Gastrocnemius medialis (tissue), 4 donors: ENCODE results near the gene ARHGAP10. TPM values are rescaled to one million over a fixed set of nuclear protein-coding genes. Genes with fewer than 3 reads are reported as not detected.
A peak's percentile ranks its signal among the peaks of the same experiment; 100 is the strongest.

Source experiments
- ATAC-seq, 2 donors: fragments of 150-250 bp; one replicate each; pipeline ENCODE4 v1.9.1; 2016
- DNase-seq, 2 donors: peaks; one replicate each; pipeline ENCODE4 v3.0.0-alpha.2; 2019
- H3K27ac ChIP-seq, 4 donors: fragments of 200-600 bp; sonication (generic); 1 replicate in 1 of 4; 2 replicates in 3 of 4; pipeline ENCODE4 v1.5.1; 2016 to 2018; ENCODE audit warnings: mild to moderate bottlenecking in 2 of 4, moderate library complexity in 1 of 4
- H3K27me3 ChIP-seq, 3 donors: fragments of 200-600 bp; sonication (generic) in 2 of 3; 1 replicate in 1 of 3; 2 replicates in 2 of 3; pipeline versions ENCODE4 v1.5.1 to v1.6.0; 2016 to 2019; ENCODE audit warnings: mild to moderate bottlenecking in 1 of 3, moderate library complexity in 1 of 3
- H3K36me3 ChIP-seq, 2 donors: fragments of 200-600 bp; sonication (generic) in 1 of 2; one replicate each; pipeline ENCODE4 v1.5.1; 2017 to 2018
- H3K4me1 ChIP-seq, 2 donors: fragments of 200-600 bp; sonication (generic) in 1 of 2; one replicate each; pipeline ENCODE4 v1.5.1; 2016 to 2017; ENCODE audit warnings: mild to moderate bottlenecking in 2 of 2
- H3K4me3 ChIP-seq, 4 donors: fragments of 200-600 bp; sonication (generic) in 3 of 4; 1 replicate in 1 of 4; 2 replicates in 3 of 4; pipeline ENCODE4 v1.5.1; 2016 to 2019; ENCODE audit warnings: mild to moderate bottlenecking in 2 of 4
- H3K9me3 ChIP-seq, 3 donors: fragments of 200-600 bp; sonication (generic) in 2 of 3; 1 replicate in 1 of 3; 2 replicates in 2 of 3; pipeline ENCODE4 v1.5.1; 2016 to 2019
- POLR2A ChIP-seq, 2 donors: fragments of 450-650 bp; IDR thresholded peaks; one replicate each; pipeline ENCODE4 v1.6.1; 2017; ENCODE audit warnings: antibody characterized with exemption in 2 of 2, mild to moderate bottlenecking in 2 of 2, moderate library complexity in 2 of 2
- in situ Hi-C, 4 donors: fragments of 200-750 bp; cut with MboI; loops; one replicate each; pipeline versions ENCODE4 v1.15.0 to v1.8.0; 2017; ENCODE audit warnings: low sequenced_read_pairs in 4 of 4
- intact Hi-C: fragments of 100-400 bp; cut with DNase I; formaldehyde crosslinking; loops from one replicate; pipeline ENCODE4 v1.15.1; 2023; ENCODE audit warnings: low total_unique reads
- total RNA-seq, 4 donors: library from RNA; depleted of rRNA; stranded (reverse); fragments of >200 nt; gene quantifications; one replicate each; pipeline versions ENCODE4 v1.1.0 to v1.2.3, GENCODE V29; 2016
- TF ChIP-seq, protein P1 (sequence below), 5 experiments: fragments of 450-650 bp in 3 of 5; fragments of 200-600 bp in 2 of 5; sonication (generic) in 2 of 5; IDR thresholded peaks in 4 of 5; conservative IDR thresholded peaks in 1 of 5; 1 replicate in 4 of 5; 2 replicates in 1 of 5; pipeline ENCODE4 v1.5.1; 2016 to 2019; ENCODE audit warnings: antibody characterized with exemption in 5 of 5, mild to moderate bottlenecking in 3 of 5, moderate library complexity in 3 of 5

Gene ARHGAP10
- total RNA-seq, 4 donors from 2014 or later: 22.1 to 34.6 (median 28.0) TPM

GRCh38 chr4:147964266-147964880, 232.5 kb downstream of the ARHGAP10 start:
- Histone ChIP-seq H3K9me3 (no peaks in the 10 kb centered on the region), H3K4me1 (peaks cover 2 to 12% of the 10 kb centered on the region in 2 donors), H3K27me3 (no peaks in the 10 kb centered on the region), H3K4me3 (no peak overlapping the region), H3K36me3 (no peaks in the 10 kb centered on the region), H3K27ac (no peak overlapping the region)
- in situ Hi-C loops (no loop called here), intact Hi-C loops (no loop called here)
- TF ChIP-seq, protein P1, sequence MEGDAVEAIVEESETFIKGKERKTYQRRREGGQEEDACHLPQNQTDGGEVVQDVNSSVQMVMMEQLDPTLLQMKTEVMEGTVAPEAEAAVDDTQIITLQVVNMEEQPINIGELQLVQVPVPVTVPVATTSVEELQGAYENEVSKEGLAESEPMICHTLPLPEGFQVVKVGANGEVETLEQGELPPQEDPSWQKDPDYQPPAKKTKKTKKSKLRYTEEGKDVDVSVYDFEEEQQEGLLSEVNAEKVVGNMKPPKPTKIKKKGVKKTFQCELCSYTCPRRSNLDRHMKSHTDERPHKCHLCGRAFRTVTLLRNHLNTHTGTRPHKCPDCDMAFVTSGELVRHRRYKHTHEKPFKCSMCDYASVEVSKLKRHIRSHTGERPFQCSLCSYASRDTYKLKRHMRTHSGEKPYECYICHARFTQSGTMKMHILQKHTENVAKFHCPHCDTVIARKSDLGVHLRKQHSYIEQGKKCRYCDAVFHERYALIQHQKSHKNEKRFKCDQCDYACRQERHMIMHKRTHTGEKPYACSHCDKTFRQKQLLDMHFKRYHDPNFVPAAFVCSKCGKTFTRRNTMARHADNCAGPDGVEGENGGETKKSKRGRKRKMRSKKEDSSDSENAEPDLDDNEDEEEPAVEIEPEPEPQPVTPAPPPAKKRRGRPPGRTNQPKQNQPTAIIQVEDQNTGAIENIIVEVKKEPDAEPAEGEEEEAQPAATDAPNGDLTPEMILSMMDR (IDR thresholded peaks at IDR 0.05 in 4 of 5, conservative IDR thresholded peaks at IDR 0.05 in 1 of 5): no peak
- TF ChIP-seq POLR2A (IDR thresholded peaks at IDR 0.05): no peak
- no peak for ATAC-seq
- DNase-seq: no peak

GRCh38 chr4:147965056-147965455, 233.2 kb downstream of the ARHGAP10 start:
- Histone ChIP-seq H3K27ac (no peak overlapping the region), H3K27me3 (no peaks in the 10 kb centered on the region), H3K9me3 (no peaks in the 10 kb centered on the region), H3K36me3 (no peaks in the 10 kb centered on the region), H3K4me3 (no peak overlapping the region), H3K4me1 (peaks cover 8 to 18% of the 10 kb centered on the region in 2 donors)
- in situ Hi-C loops: no loop called here
- no peak for DNase-seq
- intact Hi-C loops: no loop called here
- ATAC-seq: no peak
- TF ChIP-seq POLR2A (IDR thresholded peaks at IDR 0.05): no peak
- TF ChIP-seq, protein P1 (IDR thresholded peaks at IDR 0.05 in 4 of 5, conservative IDR thresholded peaks at IDR 0.05 in 1 of 5): no peak

GRCh38 chr4:147965873-147966272, 234.0 kb downstream of the ARHGAP10 start:
- in situ Hi-C loops: no loop called here
- Histone ChIP-seq H3K4me3 (no peak overlapping the region), H3K4me1 (peaks cover 11 to 20% of the 10 kb centered on the region in 2 donors), H3K36me3 (no peaks in the 10 kb centered on the region), H3K27me3 (no peaks in the 10 kb centered on the region), H3K27ac (no peak overlapping the region), H3K9me3 (no peaks in the 10 kb centered on the region)
- DNase-seq (no peak), ATAC-seq (no peak)
- no peak for TF ChIP-seq POLR2A (IDR thresholded peaks at IDR 0.05)
- TF ChIP-seq, protein P1 (IDR thresholded peaks at IDR 0.05 in 4 of 5, conservative IDR thresholded peaks at IDR 0.05 in 1 of 5): no peak
- intact Hi-C loops: no loop called here

DNA sequence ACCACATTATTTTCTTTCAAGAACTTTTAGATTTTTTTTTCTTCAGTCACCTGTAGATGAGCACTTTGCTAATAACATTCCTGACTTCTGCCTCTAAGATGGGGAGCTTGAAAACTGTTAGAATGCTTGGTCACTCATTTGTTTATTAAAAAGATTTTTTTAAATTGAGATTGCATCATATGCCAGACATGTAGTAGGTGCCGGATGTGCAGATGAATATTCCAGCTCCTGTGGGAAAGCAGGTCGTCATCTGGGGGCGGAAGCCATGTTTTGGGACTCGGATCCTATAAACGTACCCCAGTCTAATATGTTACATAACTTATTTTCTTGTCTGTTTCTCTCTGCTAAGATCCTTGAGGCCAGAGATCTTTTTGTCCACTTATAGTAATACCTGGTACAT, 236.8 kb downstream of the ARHGAP10 start:
- in situ Hi-C loops (no loop called here), intact Hi-C loops (no loop called here)
- ATAC-seq (no peak), DNase-seq (no peak)
- Histone ChIP-seq H3K4me1 (peaks cover 21 to 31% of the 10 kb centered on the region in 2 donors), H3K4me3 (no peak overlapping the region), H3K36me3 (no peaks in the 10 kb centered on the region), H3K9me3 (no peaks in the 10 kb centered on the region), H3K27me3 (no peaks in the 10 kb centered on the region), H3K27ac (peak overlapping the region in 1 of 4 donors; percentile 35)
- TF ChIP-seq POLR2A (IDR thresholded peaks at IDR 0.05): no peak
- TF ChIP-seq, protein P1 (IDR thresholded peaks at IDR 0.05 in 4 of 5, conservative IDR thresholded peaks at IDR 0.05 in 1 of 5): no peak
